Panc1 (cell line): ENCODE results near the gene ZNF583. TPM values are rescaled to one million over a fixed set of nuclear protein-coding genes. Genes with fewer than 3 reads are reported as not detected.

ENCODE experiments used
- ATAC-seq: fragments of 200-7000 bp; cut with Tn5 transposase; 2 replicates; pipeline ENCODE4 v1.9.1; 2020; ENCODE audit warnings: mild to moderate bottlenecking, moderate library complexity
- BruUV-seq: library from RNA; stranded (reverse); fragments of 400-500 nt; replicated peaks from 2 replicates; lab custom pipeline; 2021; lab: Mats Ljungman, UMichigan
- CTCF ChIA-PET: fragments of 300-600 bp; sonication (Branson Sonifier 250); formaldehyde crosslinking; loops from one replicate; lab custom pipeline; 2022; ENCODE audit warnings: antibody characterized with exemption; lab: Charles Lee
- POLR2A ChIA-PET: fragments of 300-600 bp; sonication (Branson Sonifier 250); formaldehyde crosslinking; loops from one replicate; lab custom pipeline; 2022; ENCODE audit warnings: antibody characterized with exemption; lab: Charles Lee
- DNase-seq: peaks from one replicate; pipeline ENCODE4 v3.0.0-alpha.2; 2010; ENCODE audit warnings: low read depth, low spot score
- H3K27ac ChIP-seq: 2 replicates; pipeline ENCODE4 v1.5.1; 2011; ENCODE audit warnings: mild to moderate bottlenecking, low read length, inconsistent platforms
- H3K27me3 ChIP-seq: fragments of 200-500 bp; sonication (Bioruptor generic); 2 replicates; pipeline ENCODE4 v1.6.0; 2014; ENCODE audit warnings: low read length, inconsistent platforms; ENCODE audit not compliant: control insufficient read depth, insufficient read depth
- H3K36me3 ChIP-seq: fragments of 200-500 bp; sonication (Bioruptor generic); 2 replicates; pipeline ENCODE4 v1.5.1; 2014; ENCODE audit warnings: inconsistent platforms, mild to moderate bottlenecking, low read length, moderate library complexity; ENCODE audit not compliant: control insufficient read depth, insufficient read depth
- H3K4me1 ChIP-seq: 2 replicates; pipeline ENCODE4 v1.5.1; 2011; ENCODE audit warnings: inconsistent platforms, mild to moderate bottlenecking, low read length, moderate library complexity; ENCODE audit not compliant: control insufficient read depth, insufficient read depth
- H3K4me3 ChIP-seq, 2 experiments: 2 replicates each; pipeline ENCODE4 v1.5.1; 2011 to 2012; ENCODE audit warnings: low read depth in 2 of 2, low read length in 2 of 2, mild to moderate bottlenecking in 2 of 2, inconsistent platforms in 1 of 2, moderate library complexity in 1 of 2
- H3K9me3 ChIP-seq: fragments of 200-500 bp; sonication (Bioruptor generic); 2 replicates; pipeline ENCODE4 v1.5.1; 2014; ENCODE audit warnings: low read depth, mild to moderate bottlenecking, inconsistent platforms, low read length, moderate library complexity; ENCODE audit not compliant: control insufficient read depth, insufficient read depth
- POLR2AphosphoS5 ChIP-seq: IDR thresholded peaks from 2 replicates; pipeline ENCODE4 v1.6.1; 2012; ENCODE audit warnings: mild to moderate bottlenecking, low read depth, low read length, moderate library complexity
- SIN3A ChIP-seq: IDR thresholded peaks from 2 replicates; pipeline ENCODE4 v1.6.1; 2012; ENCODE audit warnings: low read depth, mild to moderate bottlenecking, low read length, moderate library complexity, borderline replicate concordance; ENCODE audit not compliant: insufficient read depth
- TCF7L2 ChIP-seq: IDR thresholded peaks from 2 replicates; pipeline ENCODE4 v1.6.1; 2011; ENCODE audit warnings: mild to moderate bottlenecking, low read depth, low read length, inconsistent platforms
- in situ Hi-C: cut with HindIII; loops from 2 replicates; pipeline ENCODE4 v1.10.0; 2016; ENCODE audit warnings: low sequenced_read_pairs, low pct_unique_long_range_greater_than_20kb
- intact Hi-C: fragments of 100-400 bp; cut with micrococcal nuclease; formaldehyde crosslinking; loops from one replicate; pipeline ENCODE4 v1.10.0; 2022; ENCODE audit not compliant: unreplicated experiment
- total RNA-seq: library from RNA; stranded (reverse); gene quantifications from one replicate; pipeline ENCODE4 v1.2.1, GENCODE V29; 2021; ENCODE audit not compliant: unreplicated experiment
- TF ChIP-seq, protein P1 (sequence below), 2 experiments: IDR thresholded peaks; 2 replicates each; pipeline ENCODE4 v1.6.1; 2011 to 2012; ENCODE audit warnings: low read depth in 2 of 2, control low read depth in 1 of 2, low read length in 1 of 2, mild to moderate bottlenecking in 1 of 2, moderate library complexity in 1 of 2; ENCODE audit not compliant: insufficient read depth in 1 of 2
- TF ChIP-seq, protein P2 (sequence below): fragments of 450-650 bp; IDR thresholded peaks from 2 replicates; pipeline ENCODE4 v1.5.1; 2017; ENCODE audit warnings: mild to moderate bottlenecking

ZNF583 gene
- total RNA-seq, 1 experiment from 2014 or later: 6.1 TPM

DNA sequence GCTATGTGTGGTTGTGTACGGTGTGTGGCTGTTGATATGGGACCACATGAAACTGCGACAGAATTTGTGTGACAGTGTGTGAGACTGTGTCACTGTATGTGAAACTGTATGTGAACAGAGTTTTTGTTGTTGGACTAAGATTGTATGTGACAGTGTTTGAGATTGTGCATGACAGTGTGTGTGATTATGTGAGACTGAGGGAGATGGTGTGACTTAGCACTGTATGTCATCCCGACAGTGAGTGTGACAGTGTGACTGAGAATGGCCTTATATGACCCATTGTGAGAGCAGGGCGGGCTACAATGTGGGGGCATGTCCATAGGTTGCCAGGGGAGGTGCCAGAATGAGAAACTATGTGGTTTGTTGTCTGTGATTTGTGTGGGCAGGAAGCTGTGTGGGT lies 930 bp downstream of the ZNF583 start:
- Histone ChIP-seq H3K4me3 (peak overlapping the region; percentile 55 to 74; a peak in 3 of 4 replicates), H3K36me3 (no peaks in the 10 kb centered on the region), H3K27ac (no peak overlapping the region), H3K9me3 (peaks cover 63% of the 10 kb centered on the region), H3K27me3 (no peaks in the 10 kb centered on the region), H3K4me1 (no peaks in the 10 kb centered on the region)
- ChIA-PET POLR2A (interaction anchor here (0.5 kb wide), 1 partner anchor 396 kb away, joined by 5 read pairs; no protein-coding TSS in a partner anchor), CTCF (no interaction called here)
- intact Hi-C loops (no loop called here), in situ Hi-C loops (no loop called here)
- no TSS peak for BruUV-seq
- TF ChIP-seq POLR2AphosphoS5 (no peak), TCF7L2 (no peak), SIN3A (no peak)
- TF ChIP-seq, protein P1, sequence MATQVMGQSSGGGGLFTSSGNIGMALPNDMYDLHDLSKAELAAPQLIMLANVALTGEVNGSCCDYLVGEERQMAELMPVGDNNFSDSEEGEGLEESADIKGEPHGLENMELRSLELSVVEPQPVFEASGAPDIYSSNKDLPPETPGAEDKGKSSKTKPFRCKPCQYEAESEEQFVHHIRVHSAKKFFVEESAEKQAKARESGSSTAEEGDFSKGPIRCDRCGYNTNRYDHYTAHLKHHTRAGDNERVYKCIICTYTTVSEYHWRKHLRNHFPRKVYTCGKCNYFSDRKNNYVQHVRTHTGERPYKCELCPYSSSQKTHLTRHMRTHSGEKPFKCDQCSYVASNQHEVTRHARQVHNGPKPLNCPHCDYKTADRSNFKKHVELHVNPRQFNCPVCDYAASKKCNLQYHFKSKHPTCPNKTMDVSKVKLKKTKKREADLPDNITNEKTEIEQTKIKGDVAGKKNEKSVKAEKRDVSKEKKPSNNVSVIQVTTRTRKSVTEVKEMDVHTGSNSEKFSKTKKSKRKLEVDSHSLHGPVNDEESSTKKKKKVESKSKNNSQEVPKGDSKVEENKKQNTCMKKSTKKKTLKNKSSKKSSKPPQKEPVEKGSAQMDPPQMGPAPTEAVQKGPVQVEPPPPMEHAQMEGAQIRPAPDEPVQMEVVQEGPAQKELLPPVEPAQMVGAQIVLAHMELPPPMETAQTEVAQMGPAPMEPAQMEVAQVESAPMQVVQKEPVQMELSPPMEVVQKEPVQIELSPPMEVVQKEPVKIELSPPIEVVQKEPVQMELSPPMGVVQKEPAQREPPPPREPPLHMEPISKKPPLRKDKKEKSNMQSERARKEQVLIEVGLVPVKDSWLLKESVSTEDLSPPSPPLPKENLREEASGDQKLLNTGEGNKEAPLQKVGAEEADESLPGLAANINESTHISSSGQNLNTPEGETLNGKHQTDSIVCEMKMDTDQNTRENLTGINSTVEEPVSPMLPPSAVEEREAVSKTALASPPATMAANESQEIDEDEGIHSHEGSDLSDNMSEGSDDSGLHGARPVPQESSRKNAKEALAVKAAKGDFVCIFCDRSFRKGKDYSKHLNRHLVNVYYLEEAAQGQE (IDR thresholded peaks at IDR 0.05; ENCODE audit: insufficient read depth in 1 of 2, low read depth in 2 of 2, low read length in 1 of 2): no peak
- TF ChIP-seq, protein P2, sequence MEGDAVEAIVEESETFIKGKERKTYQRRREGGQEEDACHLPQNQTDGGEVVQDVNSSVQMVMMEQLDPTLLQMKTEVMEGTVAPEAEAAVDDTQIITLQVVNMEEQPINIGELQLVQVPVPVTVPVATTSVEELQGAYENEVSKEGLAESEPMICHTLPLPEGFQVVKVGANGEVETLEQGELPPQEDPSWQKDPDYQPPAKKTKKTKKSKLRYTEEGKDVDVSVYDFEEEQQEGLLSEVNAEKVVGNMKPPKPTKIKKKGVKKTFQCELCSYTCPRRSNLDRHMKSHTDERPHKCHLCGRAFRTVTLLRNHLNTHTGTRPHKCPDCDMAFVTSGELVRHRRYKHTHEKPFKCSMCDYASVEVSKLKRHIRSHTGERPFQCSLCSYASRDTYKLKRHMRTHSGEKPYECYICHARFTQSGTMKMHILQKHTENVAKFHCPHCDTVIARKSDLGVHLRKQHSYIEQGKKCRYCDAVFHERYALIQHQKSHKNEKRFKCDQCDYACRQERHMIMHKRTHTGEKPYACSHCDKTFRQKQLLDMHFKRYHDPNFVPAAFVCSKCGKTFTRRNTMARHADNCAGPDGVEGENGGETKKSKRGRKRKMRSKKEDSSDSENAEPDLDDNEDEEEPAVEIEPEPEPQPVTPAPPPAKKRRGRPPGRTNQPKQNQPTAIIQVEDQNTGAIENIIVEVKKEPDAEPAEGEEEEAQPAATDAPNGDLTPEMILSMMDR: no peak
- DNase-seq: no peak
- no peak for ATAC-seq

- no peaks in the 10 kb centered on the region for H3K36me3 ChIP-seq
- H3K27ac ChIP-seq: no peak overlapping the region
- H3K4me3 ChIP-seq: no peak overlapping the region
- POLR2A ChIA-PET: no interaction called here
- intact Hi-C loops (no loop called here), in situ Hi-C loops (no loop called here)
- no peak for TF ChIP-seq SIN3A
- no peak for TF ChIP-seq TCF7L2
- no peak for TF ChIP-seq POLR2AphosphoS5
- TF ChIP-seq, protein P2: no peak
- TF ChIP-seq, protein P1 (IDR thresholded peaks at IDR 0.05; ENCODE audit: insufficient read depth in 1 of 2, low read depth in 2 of 2, low read length in 1 of 2): no peak
- DNase-seq (no peak), ATAC-seq (no peak)
- H3K9me3 ChIP-seq: peaks cover 93% of the 10 kb centered on the region
- H3K27me3 ChIP-seq: no peaks in the 10 kb centered on the region
- no TSS peak for BruUV-seq
- no peaks in the 10 kb centered on the region for H3K4me1 ChIP-seq
- CTCF ChIA-PET: no interaction called here
These were observed 19.3 kb downstream of the ZNF583 start for GRCh38 chr19:56423276-56423984.
